Activated B cell treated with CpG ODN at 0.5 μM for 24 hours (primary cell): Measurements from ENCODE around the gene ACCS. TPM values are rescaled to one million over a fixed set of nuclear protein-coding genes. Genes with fewer than 3 reads are reported as not detected.
A peak's percentile ranks its signal among the peaks of the same experiment; 100 is the strongest.

Source experiments
- ATAC-seq: fragments of 200-7000 bp; cut with Tn5 transposase; one replicate; pipeline ENCODE4 v1.10.0; 2021; ENCODE audit warnings: low read depth, mild to moderate bottlenecking, moderate library complexity
- CTCF ChIA-PET: fragments of 350-600 bp; sonication (Branson Sonifier 250); formaldehyde crosslinking; loops from one replicate; lab custom pipeline; 2021; ENCODE audit warnings: antibody characterized with exemption; lab: Charles Lee
- POLR2A ChIA-PET: fragments of 350-600 bp; sonication (Branson Sonifier 250); formaldehyde crosslinking; loops from one replicate; lab custom pipeline; 2021; ENCODE audit warnings: antibody characterized with exemption; lab: Charles Lee
- DNase-seq: peaks from one replicate; pipeline ENCODE4 v3.0.0; 2022
- H3K27ac Mint-ChIP-seq: one replicate; pipeline ENCODE4 v1.8.0; 2020; ENCODE audit warnings: mixed read lengths
- H3K27me3 Mint-ChIP-seq: one replicate; pipeline ENCODE4 v1.8.0; 2021; ENCODE audit warnings: mixed read lengths
- H3K36me3 Mint-ChIP-seq: one replicate; pipeline ENCODE4 v1.8.0; 2021; ENCODE audit warnings: low read depth, mixed read lengths
- H3K4me1 Mint-ChIP-seq: one replicate; pipeline ENCODE4 v1.8.0; 2021; ENCODE audit warnings: mixed read lengths
- H3K4me3 Mint-ChIP-seq: one replicate; pipeline ENCODE4 v1.8.0; 2020; ENCODE audit warnings: mild to moderate bottlenecking, mixed read lengths
- H3K9me3 Mint-ChIP-seq: one replicate; pipeline ENCODE4 v1.8.0; 2020; ENCODE audit warnings: mixed read lengths
- intact Hi-C: fragments of 100-400 bp; cut with micrococcal nuclease; formaldehyde crosslinking; loops from one replicate; pipeline ENCODE4 v1.15.1; 2024
- total RNA-seq: library from RNA; stranded (reverse); gene quantifications from 2 replicates; pipeline ENCODE4 v1.2.3, GENCODE V29; 2022
- TF ChIP-seq, protein P1 (sequence below): fragments of 200-600 bp; IDR thresholded peaks from one replicate; pipeline ENCODE4 v1.8.0; 2022; ENCODE audit warnings: antibody characterized with exemption, mild to moderate bottlenecking

ACCS gene
- total RNA-seq, 1 donor from 2014 or later = 27.0 TPM

DNA sequence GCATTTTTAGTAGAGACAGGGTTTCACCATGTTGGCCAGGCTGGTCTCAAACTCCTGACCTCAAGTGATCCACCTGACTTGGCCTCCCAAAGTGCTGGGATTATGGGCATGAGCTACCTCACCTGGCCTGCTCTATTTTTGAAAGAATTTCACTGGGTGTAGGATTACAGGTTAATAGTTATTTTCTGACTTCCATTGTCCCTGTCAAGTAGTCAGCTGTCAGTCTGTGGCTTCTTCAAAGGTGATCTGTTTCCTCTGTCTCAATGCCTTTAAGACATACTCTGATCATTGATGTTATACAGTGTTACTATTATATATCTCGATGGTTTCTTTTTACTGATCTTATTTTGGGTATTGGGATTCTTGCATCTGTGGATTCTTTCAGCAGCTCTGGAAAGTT, 19.3 kb downstream of the ACCS start:
- Mint-ChIP-seq H3K4me1 (no peaks in the 10 kb centered on the region), H3K36me3 (peaks cover 14% of the 10 kb centered on the region), H3K4me3 (no peak overlapping the region), H3K27me3 (no peaks in the 10 kb centered on the region), H3K9me3 (peaks cover 5% of the 10 kb centered on the region), H3K27ac (no peak overlapping the region)
- ChIA-PET CTCF (interaction anchor here (1.7 kb wide), 1 partner anchor 8 kb away, joined by 8 read pairs; no protein-coding TSS in a partner anchor), POLR2A (no interaction called here)
- ATAC-seq = no peak
- intact Hi-C loops = no loop called here
- DNase-seq = no peak
- TF ChIP-seq, protein P1, sequence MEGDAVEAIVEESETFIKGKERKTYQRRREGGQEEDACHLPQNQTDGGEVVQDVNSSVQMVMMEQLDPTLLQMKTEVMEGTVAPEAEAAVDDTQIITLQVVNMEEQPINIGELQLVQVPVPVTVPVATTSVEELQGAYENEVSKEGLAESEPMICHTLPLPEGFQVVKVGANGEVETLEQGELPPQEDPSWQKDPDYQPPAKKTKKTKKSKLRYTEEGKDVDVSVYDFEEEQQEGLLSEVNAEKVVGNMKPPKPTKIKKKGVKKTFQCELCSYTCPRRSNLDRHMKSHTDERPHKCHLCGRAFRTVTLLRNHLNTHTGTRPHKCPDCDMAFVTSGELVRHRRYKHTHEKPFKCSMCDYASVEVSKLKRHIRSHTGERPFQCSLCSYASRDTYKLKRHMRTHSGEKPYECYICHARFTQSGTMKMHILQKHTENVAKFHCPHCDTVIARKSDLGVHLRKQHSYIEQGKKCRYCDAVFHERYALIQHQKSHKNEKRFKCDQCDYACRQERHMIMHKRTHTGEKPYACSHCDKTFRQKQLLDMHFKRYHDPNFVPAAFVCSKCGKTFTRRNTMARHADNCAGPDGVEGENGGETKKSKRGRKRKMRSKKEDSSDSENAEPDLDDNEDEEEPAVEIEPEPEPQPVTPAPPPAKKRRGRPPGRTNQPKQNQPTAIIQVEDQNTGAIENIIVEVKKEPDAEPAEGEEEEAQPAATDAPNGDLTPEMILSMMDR = no peak

DNA sequence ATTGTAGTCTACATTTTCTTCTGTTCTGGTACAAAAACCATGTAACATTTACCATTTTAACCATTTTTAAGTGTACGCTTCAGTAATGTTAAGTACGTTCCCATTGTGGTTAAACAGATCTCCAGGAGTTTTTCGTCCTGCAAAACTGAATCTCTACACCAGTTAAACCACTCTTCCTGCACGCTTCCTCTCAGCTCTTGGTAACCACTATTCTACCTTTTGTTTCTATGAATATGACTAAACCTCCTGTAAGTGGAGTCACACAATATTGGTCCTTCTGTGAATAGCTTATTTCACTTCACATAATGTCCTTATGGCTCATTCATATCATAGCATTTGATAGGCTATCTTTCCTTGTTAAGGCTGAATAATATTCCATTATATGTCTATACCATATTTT, 22.3 kb downstream of the ACCS start:
- intact Hi-C loops = no loop called here
- no peak for ATAC-seq
- POLR2A ChIA-PET = no interaction called here
- Mint-ChIP-seq H3K4me1 (no peaks in the 10 kb centered on the region), H3K27ac (no peak overlapping the region), H3K27me3 (no peaks in the 10 kb centered on the region), H3K4me3 (no peak overlapping the region), H3K9me3 (peaks cover 5% of the 10 kb centered on the region), H3K36me3 (peaks cover 14% of the 10 kb centered on the region)
- CTCF ChIA-PET = no interaction called here
- TF ChIP-seq, protein P1 = no peak
- no peak for DNase-seq

DNA sequence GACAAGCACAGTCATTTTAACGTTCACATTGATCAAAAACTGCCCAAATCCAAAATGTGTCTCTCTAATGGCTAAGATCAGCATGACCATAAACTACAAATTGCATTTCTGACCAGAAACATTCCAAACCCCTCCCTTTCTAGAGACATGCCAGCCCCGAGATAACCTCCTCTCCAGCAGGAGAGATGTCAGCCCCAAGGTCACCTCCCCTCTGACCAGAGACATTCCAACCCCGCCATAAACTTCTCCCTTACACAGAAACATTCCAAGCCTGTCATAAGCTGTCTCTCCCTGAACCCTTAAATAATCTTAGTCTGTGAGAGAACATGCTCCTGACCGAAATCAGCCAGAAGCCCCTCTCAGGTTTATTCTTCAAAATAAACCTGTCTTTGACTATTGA, 22.8 kb downstream of the ACCS start:
- Mint-ChIP-seq H3K27me3 (no peaks in the 10 kb centered on the region), H3K4me3 (no peak overlapping the region), H3K4me1 (no peaks in the 10 kb centered on the region), H3K9me3 (peaks cover 5% of the 10 kb centered on the region), H3K36me3 (peaks cover 12% of the 10 kb centered on the region), H3K27ac (no peak overlapping the region)
- TF ChIP-seq, protein P1 = no peak
- intact Hi-C loops = no loop called here
- CTCF ChIA-PET = no interaction called here
- no peak for ATAC-seq
- POLR2A ChIA-PET = no interaction called here
- no peak for DNase-seq

DNA sequence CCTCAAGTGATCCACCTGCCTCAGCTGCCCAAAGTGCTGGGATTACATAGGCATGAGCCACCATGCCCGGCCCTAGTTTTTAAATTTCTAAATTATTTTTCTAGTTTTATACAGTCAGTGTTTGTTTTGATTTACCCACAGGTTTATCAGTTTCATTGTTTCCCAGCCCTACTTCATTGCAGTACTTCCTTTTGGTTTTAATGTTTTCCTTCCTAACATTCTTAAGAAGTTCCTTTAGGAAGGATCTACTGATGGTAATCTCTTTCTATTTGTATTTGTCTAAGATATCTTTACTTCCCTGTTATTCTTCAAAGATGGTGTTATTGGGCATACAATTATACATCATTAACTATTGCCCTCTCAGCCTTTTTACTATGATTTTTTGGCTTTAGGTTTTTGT, 24.5 kb downstream of the ACCS start:
- ChIA-PET CTCF (no interaction called here), POLR2A (no interaction called here)
- Mint-ChIP-seq H3K36me3 (peaks cover 6% of the 10 kb centered on the region), H3K27ac (no peak overlapping the region), H3K4me1 (peaks cover 13% of the 10 kb centered on the region), H3K4me3 (no peak overlapping the region), H3K9me3 (peaks cover 2% of the 10 kb centered on the region), H3K27me3 (no peaks in the 10 kb centered on the region)
- DNase-seq (no peak), ATAC-seq (no peak)
- TF ChIP-seq, protein P1 = no peak
- intact Hi-C loops = loop anchor here (5.0 to 10.0 kb wide), 4 partner anchors 194 to 1014 kb away; partner anchors contain the start of gene ALKBH3

DNA sequence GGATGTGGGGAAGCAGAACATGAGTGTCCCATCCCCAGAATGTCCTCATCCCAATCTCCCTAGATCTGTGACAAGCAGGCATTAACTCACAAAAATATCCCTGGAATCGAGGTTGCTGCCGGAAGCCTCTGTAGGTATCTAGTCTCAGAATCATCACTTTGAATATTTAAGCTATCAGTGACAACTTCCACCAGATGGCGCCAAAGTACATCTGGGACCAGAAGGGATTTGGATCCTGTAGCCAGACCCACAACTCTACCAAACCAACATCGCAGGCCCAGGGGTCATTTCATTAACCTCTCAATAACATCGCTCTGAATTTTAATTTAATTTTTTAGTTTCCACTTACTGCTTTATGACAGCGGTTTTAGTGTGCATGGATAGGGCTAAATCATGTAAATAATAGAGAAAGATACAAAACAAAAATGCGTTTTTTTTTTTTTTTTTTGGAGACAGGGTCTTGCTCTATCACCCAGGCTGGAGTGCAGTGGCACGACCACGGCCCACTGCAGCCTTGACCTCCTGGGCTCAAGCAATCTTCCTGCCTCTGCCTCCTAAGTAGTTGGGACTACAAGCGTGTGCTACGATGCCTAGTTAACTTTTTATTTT, 28.3 kb downstream of the ACCS start:
- peak; percentile 32 for ATAC-seq
- peak; percentile 29 for DNase-seq
- peaks cover 24% of the 10 kb centered on the region for H3K4me1 Mint-ChIP-seq
- ChIA-PET CTCF (interaction anchor here (0.6 to 3.4 kb wide), 13 partner anchors 10 to 39 kb away, joined by 3 to 38 read pairs (median 4); partner anchors contain the start of gene ACCS), POLR2A (interaction anchor here (0.7 kb wide), 3 partner anchors 10 to 28 kb away, joined by 3 to 6 read pairs (median 3); partner anchors contain the start of gene ACCS)
- no peaks in the 10 kb centered on the region for H3K36me3 Mint-ChIP-seq
- H3K9me3 Mint-ChIP-seq = no peaks in the 10 kb centered on the region
- no peaks in the 10 kb centered on the region for H3K27me3 Mint-ChIP-seq
- intact Hi-C loops = loop anchor here (5.0 to 10.0 kb wide), 4 partner anchors 190 to 1010 kb away; partner anchors contain the start of gene ALKBH3
- TF ChIP-seq, protein P1 = peak; percentile 63
- peak overlapping the region; percentile 74 for H3K4me3 Mint-ChIP-seq
- peak overlapping the region; percentile 51 for H3K27ac Mint-ChIP-seq
